MM.1S (cell line): ENCODE measurements around the gene SLC35A4.

Source experiments
- DNase-seq: peaks from one replicate; pipeline ENCODE4 v3.0.0-alpha.2; 2015
- H2AFZ ChIP-seq: fragments of 300-600 bp; sonication (generic); 2 replicates; pipeline ENCODE4 v1.6.0; 2016; ENCODE audit warnings: antibody characterized with exemption, low read length
- H3F3A ChIP-seq: fragments of 300-600 bp; sonication (generic); 2 replicates; pipeline ENCODE4 v1.6.1; 2016; ENCODE audit warnings: mild to moderate bottlenecking, antibody characterized with exemption, low read length, moderate library complexity, mixed read lengths; ENCODE audit not compliant: insufficient read depth
- H3K27ac ChIP-seq: fragments of 300-600 bp; sonication (generic); 2 replicates; pipeline ENCODE4 v1.5.1; 2016; ENCODE audit warnings: mild to moderate bottlenecking, low read length
- H3K27me3 ChIP-seq: fragments of 300-600 bp; sonication (generic); replicated peaks from 2 replicates; pipeline ENCODE4 v1.6.0; 2016; ENCODE audit warnings: low read length; ENCODE audit not compliant: insufficient read depth
- H3K36me3 ChIP-seq: fragments of 300-600 bp; sonication (generic); replicated peaks from 2 replicates; pipeline ENCODE4 v1.6.1; 2016; ENCODE audit warnings: mild to moderate bottlenecking, low read length, mixed read lengths; ENCODE audit not compliant: insufficient read depth
- H3K4me1 ChIP-seq: fragments of 300-600 bp; sonication (generic); 2 replicates; pipeline ENCODE4 v1.6.1; 2016; ENCODE audit warnings: low read length, mixed read lengths
- H3K4me2 ChIP-seq: fragments of 300-600 bp; sonication (generic); 2 replicates; pipeline ENCODE4 v1.6.0; 2016; ENCODE audit warnings: low read depth, low read length
- H3K4me3 ChIP-seq: fragments of 300-600 bp; sonication (generic); 2 replicates; pipeline ENCODE4 v1.5.1; 2016; ENCODE audit warnings: low read length, mixed read lengths
- H3K79me2 ChIP-seq: fragments of 300-600 bp; sonication (generic); 2 replicates; pipeline ENCODE4 v1.6.1; 2016; ENCODE audit warnings: mixed run types, low read length, mixed read lengths
- H3K9ac ChIP-seq: fragments of 300-600 bp; sonication (generic); 2 replicates; pipeline ENCODE4 v1.6.1; 2016; ENCODE audit warnings: low read length, mixed read lengths
- H3K9me2 ChIP-seq: fragments of 300-600 bp; sonication (generic); replicated peaks from 2 replicates; pipeline ENCODE4 v1.6.1; 2016; ENCODE audit warnings: mild to moderate bottlenecking, low read length, mixed read lengths; ENCODE audit not compliant: insufficient read depth
- H3K9me3 ChIP-seq: fragments of 300-600 bp; sonication (generic); replicated peaks from 2 replicates; pipeline ENCODE4 v1.6.1; 2016; ENCODE audit warnings: mild to moderate bottlenecking, low read length, mixed read lengths; ENCODE audit not compliant: insufficient read depth
- H4K20me1 ChIP-seq: fragments of 300-600 bp; sonication (generic); 2 replicates; pipeline ENCODE4 v1.6.1; 2016; ENCODE audit warnings: mild to moderate bottlenecking, low read length, moderate library complexity, mixed read lengths; ENCODE audit not compliant: insufficient read depth
- CTCF ChIP-seq: fragments of 300-600 bp; sonication (generic); IDR thresholded peaks from 2 replicates; pipeline ENCODE4 v1.5.1; 2016; ENCODE audit warnings: antibody characterized with exemption, low read length, mixed read lengths
- EZH2 ChIP-seq: fragments of 300-600 bp; sonication (generic); optimal IDR thresholded peaks from 2 replicates; pipeline ENCODE3; 2017; ENCODE audit warnings: low read depth, mild to moderate bottlenecking, antibody characterized with exemption, low read length, mixed read lengths
- EZH2phosphoT487 ChIP-seq: fragments of 300-600 bp; sonication (generic); IDR thresholded peaks from 2 replicates; pipeline ENCODE4 v1.6.1; 2018; ENCODE audit warnings: antibody characterized with exemption, low read length

SLC35A4 gene

DNA sequence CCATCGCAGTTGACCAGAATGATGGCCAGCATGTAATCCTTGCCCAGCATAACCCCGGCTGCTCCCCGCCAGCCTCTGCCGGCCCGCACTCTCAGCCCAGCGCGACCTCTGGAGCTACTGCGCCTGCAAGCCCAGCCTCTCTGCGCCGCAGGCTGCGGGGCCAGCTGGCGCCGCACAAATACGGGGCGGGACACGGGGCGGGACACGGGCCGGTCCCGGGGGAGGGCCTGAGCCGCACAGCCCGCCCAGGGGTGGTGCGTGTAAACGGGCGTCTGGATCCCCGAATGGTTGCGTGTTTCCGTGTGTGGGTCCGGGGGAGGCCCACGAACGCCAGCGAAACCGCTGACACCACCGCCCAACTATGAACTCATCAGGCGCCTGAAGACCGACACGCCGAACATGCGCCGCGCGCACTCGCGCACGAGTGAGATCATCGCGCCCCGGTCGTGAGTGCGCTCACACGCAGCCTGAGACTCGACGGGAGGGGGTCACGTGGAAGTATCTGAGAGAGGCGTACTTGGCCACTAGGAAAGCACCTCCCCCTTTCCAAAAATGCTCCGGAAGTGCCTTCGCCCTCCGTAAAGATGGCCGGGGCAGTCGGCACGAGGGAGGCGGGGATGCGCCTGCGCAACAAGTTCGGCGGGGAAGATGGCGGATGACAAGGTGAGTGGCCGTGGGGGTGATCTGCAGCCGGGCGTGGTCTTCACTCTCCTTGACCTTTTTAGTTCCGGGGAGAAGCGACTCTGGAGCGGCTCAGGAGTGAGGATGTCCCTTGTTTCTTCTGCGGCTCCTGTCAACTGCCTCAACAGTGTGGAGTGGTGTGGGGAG is at the start of gene SLC35A4, which contains the start of gene APBB3:
SLC35A4 (plus strand) TSS at position 633 of the 828 bp plus-strand sequence. CDS start 2,342 bp downstream, outside the sequence.
APBB3 (minus strand) TSS at position 403 of the 828 bp plus-strand sequence; CDS start at position 50, 353 bp downstream.
- TF ChIP-seq CTCF (no peak), EZH2 (no peak), EZH2phosphoT487 (no peak)
- H3K79me2 ChIP-seq = peaks cover 39% of the 10 kb centered on the region
- peak within 1 kb of the TSS; percentile 81 for H2AFZ ChIP-seq
- H3K27ac ChIP-seq = peak within 1 kb of the TSS; percentile 77
- peak; percentile 98 for DNase-seq
- H3K4me2 ChIP-seq = peak within 1 kb of the TSS; percentile 70
- H3K27me3 ChIP-seq = no peaks in the 10 kb centered on the region
- H3K9me2 ChIP-seq = no peaks in the 10 kb centered on the region
- H3K4me3 ChIP-seq = peak within 1 kb of the TSS; percentile 70
- H3K4me1 ChIP-seq = peaks cover 33% of the 10 kb centered on the region
- H3F3A ChIP-seq = peaks cover 12% of the 10 kb centered on the region
- no peaks in the 10 kb centered on the region for H3K36me3 ChIP-seq
- H3K9ac ChIP-seq = peak within 1 kb of the TSS; percentile 89
- no peaks in the 10 kb centered on the region for H4K20me1 ChIP-seq
- H3K9me3 ChIP-seq = no peaks in the 10 kb centered on the region

- Histone ChIP-seq H4K20me1 (no peaks in the 10 kb centered on the region), H3K79me2 (no peaks in the 10 kb centered on the region), H3K9me2 (no peaks in the 10 kb centered on the region), H3K27me3 (no peaks in the 10 kb centered on the region), H3K36me3 (peaks cover 10% of the 10 kb centered on the region; the same call in 1 of the 2 replicates), H3K4me3 (no peak overlapping the region), H3K9ac (no peak overlapping the region), H3K4me1 (no peaks in the 10 kb centered on the region), H3K27ac (no peak overlapping the region), H3F3A (no peaks in the 10 kb centered on the region; the same call in 1 of the 2 replicates), H2AFZ (no peak overlapping the region), H3K9me3 (no peaks in the 10 kb centered on the region), H3K4me2 (no peak overlapping the region)
- TF ChIP-seq EZH2 (no peak), CTCF (no peak), EZH2phosphoT487 (no peak)
- DNase-seq = no peak
These were observed 40.6 kb upstream of the SLC35A4 start for GRCh38 chr5:140524003-140524402.

GRCh38 chr5:140540227-140540626 is 24.4 kb upstream of the SLC35A4 start:
- H3F3A ChIP-seq = no peaks in the 10 kb centered on the region
- no peak for DNase-seq

More at GRCh38 chr5:140540227-140540626, 24.4 kb upstream of the SLC35A4 start:
- no peaks in the 10 kb centered on the region for H3K4me1 ChIP-seq
- TF ChIP-seq CTCF (no peak), EZH2 (no peak), EZH2phosphoT487 (no peak)
- H3K9me2 ChIP-seq = no peaks in the 10 kb centered on the region
- no peaks in the 10 kb centered on the region for H4K20me1 ChIP-seq
- no peak overlapping the region for H3K4me3 ChIP-seq
- H3K27ac ChIP-seq = no peak overlapping the region
- H3K9ac ChIP-seq = no peak overlapping the region
- H3K36me3 ChIP-seq = peaks cover 11% of the 10 kb centered on the region
- H3K27me3 ChIP-seq = no peaks in the 10 kb centered on the region
- H3K9me3 ChIP-seq = no peaks in the 10 kb centered on the region
- H2AFZ ChIP-seq = no peak overlapping the region
- H3K79me2 ChIP-seq = no peaks in the 10 kb centered on the region
- H3K4me2 ChIP-seq = no peak overlapping the region
